NT2/D1 (cell line): Measurements from ENCODE around the gene TNKS2.
"Not testable (repeated sequence)": the region's sequence is repeated elsewhere in the genome, so short reads cannot be mapped to it uniquely, and the experiment has no call there.

Experiments
- DNase-seq: peaks from one replicate; pipeline ENCODE4 v3.0.0-alpha.2; 2011; ENCODE audit warnings: low read depth, low spot score
- H3K27me3 ChIP-seq: 2 replicates; pipeline ENCODE4 v1.6.0; 2011; ENCODE audit warnings: mild to moderate bottlenecking; ENCODE audit not compliant: insufficient read length, insufficient read depth
- H3K36me3 ChIP-seq: 2 replicates; pipeline ENCODE4 v1.6.1; 2011; ENCODE audit warnings: mild to moderate bottlenecking, low read length, mixed read lengths; ENCODE audit not compliant: insufficient read depth, insufficient read length
- H3K4me1 ChIP-seq: 2 replicates; pipeline ENCODE4 v1.5.1; 2011; ENCODE audit not compliant: insufficient read depth, insufficient read length
- H3K4me3 ChIP-seq: 2 replicates; pipeline ENCODE4 v1.5.1; 2011; ENCODE audit warnings: low read depth; ENCODE audit not compliant: insufficient read length
- H3K9ac ChIP-seq: 2 replicates; pipeline ENCODE4 v1.6.0; 2011; ENCODE audit warnings: low read depth; ENCODE audit not compliant: insufficient read length
- H3K9me3 ChIP-seq: 2 replicates; pipeline ENCODE4 v1.5.1; 2011; ENCODE audit warnings: mild to moderate bottlenecking, low read length; ENCODE audit not compliant: insufficient read depth
- SUZ12 ChIP-seq: IDR thresholded peaks from 2 replicates; pipeline ENCODE4 v1.6.1; 2011; ENCODE audit not compliant: insufficient read length, insufficient read depth; ENCODE audit errors: extremely low read depth
- YY1 ChIP-seq: IDR thresholded peaks from 2 replicates; pipeline ENCODE4 v1.6.1; 2011; ENCODE audit not compliant: insufficient read length, insufficient read depth
- ZNF274 ChIP-seq: IDR thresholded peaks from 2 replicates; pipeline ENCODE4 v1.6.1; 2011; ENCODE audit warnings: mild to moderate bottlenecking, low read depth, low read length

TNKS2 gene

DNA sequence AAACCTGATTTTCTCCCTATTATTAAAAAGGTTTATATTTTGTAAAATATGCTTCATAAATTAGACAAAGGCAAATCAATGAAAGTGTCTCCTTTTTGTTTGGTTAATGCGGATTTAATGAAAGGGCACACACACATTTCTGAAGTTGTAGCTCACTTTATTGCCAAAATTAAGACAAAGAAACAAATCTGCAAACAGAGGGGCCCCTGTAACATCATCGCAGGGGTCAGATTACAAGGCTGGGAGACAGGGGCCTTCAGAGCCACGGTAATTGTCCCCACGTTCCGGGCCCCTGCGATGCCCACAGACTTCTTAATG lies 88.7 kb downstream of the TNKS2 start:
- no peaks in the 10 kb centered on the region for H3K36me3 ChIP-seq

DNA sequence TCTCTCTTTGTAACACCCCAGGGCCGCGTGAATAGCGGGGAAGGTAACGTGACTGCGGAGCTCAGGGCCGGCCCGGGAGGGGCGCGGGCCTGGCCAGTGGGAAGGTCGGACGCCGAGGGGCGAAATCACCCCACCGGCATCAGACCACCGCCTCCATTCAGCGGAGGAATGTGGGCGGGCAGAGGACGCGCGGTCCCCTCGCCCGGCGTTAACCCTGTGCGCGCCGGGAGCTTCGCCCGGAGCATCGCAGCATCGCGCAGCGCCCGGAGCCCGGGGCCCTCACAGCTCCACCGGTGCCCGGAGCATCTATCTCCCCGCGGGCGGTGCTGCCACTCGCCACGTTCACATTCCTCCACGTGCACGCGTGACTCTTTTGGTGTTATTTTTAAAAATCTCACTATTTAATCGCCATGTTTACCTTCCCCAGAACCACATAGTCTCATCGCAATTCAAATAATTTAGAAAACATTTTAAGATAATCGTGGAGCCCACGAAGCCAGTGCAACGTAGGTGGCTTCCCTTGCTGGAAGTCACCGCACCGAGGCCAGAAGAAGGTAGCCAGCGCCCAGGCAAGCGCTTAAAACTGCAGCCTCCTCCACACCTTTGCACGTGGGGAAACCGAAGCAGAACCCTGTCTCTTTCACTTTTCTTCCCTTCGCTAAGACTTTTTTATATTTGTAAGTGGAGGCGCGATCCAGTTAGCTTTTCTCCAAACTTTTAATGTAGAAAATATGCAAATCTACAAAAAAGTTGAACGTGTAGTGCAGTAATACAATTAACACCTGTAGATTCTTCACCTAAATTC lies 89.2 kb downstream of the TNKS2 start:
- H3K4me3 ChIP-seq = no peak overlapping the region
- no peak for TF ChIP-seq ZNF274
- TF ChIP-seq YY1 = no peak
- TF ChIP-seq SUZ12 = no peak
- DNase-seq = peak; percentile 86
- H3K27me3 ChIP-seq = no peaks in the 10 kb centered on the region
- H3K4me1 ChIP-seq = peaks cover 6% of the 10 kb centered on the region
- no peaks in the 10 kb centered on the region for H3K9me3 ChIP-seq
- no peaks in the 10 kb centered on the region for H3K36me3 ChIP-seq
- H3K9ac ChIP-seq = peak overlapping the region; percentile 82

More for the DNA sequence above, 88.7 kb downstream of the TNKS2 start:
- Histone ChIP-seq H3K4me3 (no peak overlapping the region), H3K4me1 (peaks cover 6% of the 10 kb centered on the region), H3K9ac (no peak overlapping the region), H3K27me3 (no peaks in the 10 kb centered on the region), H3K9me3 (no peaks in the 10 kb centered on the region)
- TF ChIP-seq SUZ12 (no peak), ZNF274 (no peak), YY1 (no peak)
- DNase-seq = no peak

GRCh38 chr10:91891125-91892001 lies 93.1 kb downstream of the TNKS2 start:
- H3K27me3 ChIP-seq = no peaks in the 10 kb centered on the region
- no peak for DNase-seq

GRCh38 chr10:91893051-91893450 lies 94.8 kb downstream of the TNKS2 start:
- Histone ChIP-seq H3K36me3 (no peaks in the 10 kb centered on the region), H3K9ac (no peak overlapping the region), H3K9me3 (peaks cover 6% of the 10 kb centered on the region; the same call in 1 of the 2 replicates), H3K4me1 (no peaks in the 10 kb centered on the region), H3K4me3 (no peak overlapping the region), H3K27me3 (no peaks in the 10 kb centered on the region)
- TF ChIP-seq ZNF274 = no peak
- TF ChIP-seq YY1 = no peak
- TF ChIP-seq SUZ12 = no peak
- no peak for DNase-seq

More at GRCh38 chr10:91891125-91892001, 93.1 kb downstream of the TNKS2 start:
- Histone ChIP-seq H3K4me1 (no peaks in the 10 kb centered on the region), H3K9ac (no peak overlapping the region), H3K9me3 (peaks cover 3% of the 10 kb centered on the region; the same call in 1 of the 2 replicates), H3K36me3 (no peaks in the 10 kb centered on the region), H3K4me3 (no peak overlapping the region)
- TF ChIP-seq ZNF274 (no peak), SUZ12 (no peak), YY1 (no peak)

- H3K36me3 ChIP-seq, H3K4me3 ChIP-seq, H3K9me3 ChIP-seq, DNase-seq, H3K9ac ChIP-seq, H3K4me1 ChIP-seq, H3K27me3 ChIP-seq: not testable (repeated sequence)
Observed at GRCh38 chr10:91894261-91894685, 96.0 kb downstream of the TNKS2 start.

DNA sequence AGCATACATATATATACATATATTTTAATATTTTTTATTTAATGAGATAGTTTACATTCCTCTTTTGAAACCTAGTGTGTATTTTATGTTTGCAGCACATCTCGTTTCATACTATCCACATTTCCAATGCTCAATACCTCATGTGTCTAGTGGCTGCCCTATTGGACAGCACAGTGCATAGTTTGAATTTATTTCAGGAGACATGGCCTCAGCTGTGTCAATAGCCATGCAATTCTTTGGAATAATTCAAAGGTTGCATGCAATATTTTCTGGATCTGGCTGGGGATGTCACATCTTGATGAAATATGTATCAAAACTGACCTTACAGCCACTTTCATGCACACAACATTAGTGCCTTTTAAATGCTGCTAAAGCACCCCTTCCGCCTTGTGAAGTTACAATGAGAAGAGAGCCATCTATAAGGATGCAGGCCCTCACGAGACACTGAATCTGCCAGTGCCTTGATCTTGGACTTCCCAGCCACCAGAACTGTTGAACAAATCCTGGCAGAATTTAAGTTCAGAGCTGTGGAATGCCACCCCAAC lies 98.1 kb downstream of the TNKS2 start:
- peaks cover 6% of the 10 kb centered on the region; the same call in 1 of the 2 replicates for H3K9me3 ChIP-seq
- no peak overlapping the region for H3K4me3 ChIP-seq
- TF ChIP-seq SUZ12 (no peak), YY1 (no peak), ZNF274 (no peak)
- no peaks in the 10 kb centered on the region for H3K27me3 ChIP-seq
- DNase-seq = no peak
- H3K4me1 ChIP-seq = no peaks in the 10 kb centered on the region
- H3K36me3 ChIP-seq = no peaks in the 10 kb centered on the region
- no peak overlapping the region for H3K9ac ChIP-seq

- H3K4me3 ChIP-seq = no peak overlapping the region
- DNase-seq = no peak
- H3K27me3 ChIP-seq = no peaks in the 10 kb centered on the region
- TF ChIP-seq YY1 (no peak), ZNF274 (no peak), SUZ12 (no peak)
- H3K36me3 ChIP-seq = no peaks in the 10 kb centered on the region
- H3K4me1 ChIP-seq = no peaks in the 10 kb centered on the region
- peaks cover 6% of the 10 kb centered on the region; the same call in 1 of the 2 replicates for H3K9me3 ChIP-seq
- H3K9ac ChIP-seq = no peak overlapping the region
Observed at GRCh38 chr10:91897421-91897820, 99.2 kb downstream of the TNKS2 start.
